Vagina (tissue), 2 donors: ENCODE measurements around the gene SDE2. TPM values are rescaled to one million over a fixed set of nuclear protein-coding genes. Genes with fewer than 3 reads are reported as not detected.
"Not testable (repeated sequence)": the region's sequence is repeated elsewhere in the genome, so short reads cannot be mapped to it uniquely, and the experiment has no call there.

Source experiments
- DNase-seq, 2 donors: peaks; one replicate each; pipeline ENCODE4 v3.0.0-alpha.2; 2017; ENCODE audit errors: extremely low spot score in 2 of 2
- H3K27ac ChIP-seq: fragments of 200-600 bp; sonication (generic); one replicate; pipeline ENCODE4 v1.5.1; 2019
- H3K27me3 ChIP-seq: fragments of 200-600 bp; sonication (generic); one replicate; pipeline ENCODE4 v1.5.1; 2019
- H3K36me3 ChIP-seq, 2 donors: fragments of 200-600 bp; sonication (generic); one replicate each; pipeline ENCODE4 v1.5.1; 2017 to 2019
- H3K4me1 ChIP-seq: fragments of 200-600 bp; sonication (generic); one replicate; pipeline ENCODE4 v1.5.1; 2019
- H3K4me3 ChIP-seq, 2 donors: fragments of 200-600 bp; sonication (generic); 1 replicate in 1 of 2; 2 replicates in 1 of 2; pipeline ENCODE4 v1.5.1; 2016 to 2019
- H3K9me3 ChIP-seq: fragments of 200-600 bp; sonication (generic); one replicate; pipeline ENCODE4 v1.5.1; 2019
- POLR2A ChIP-seq, 2 donors: fragments of 450-650 bp; IDR thresholded peaks; one replicate each; pipeline ENCODE4 v1.6.1; 2017; ENCODE audit warnings: antibody characterized with exemption in 2 of 2, mild to moderate bottlenecking in 2 of 2, moderate library complexity in 2 of 2
- POLR2AphosphoS5 ChIP-seq, 2 donors: sonication (generic); formaldehyde crosslinking; IDR thresholded peaks; one replicate each; pipeline ENCODE4 v1.9.0; 2017; ENCODE audit warnings: antibody characterized with exemption in 2 of 2, mild to moderate bottlenecking in 2 of 2, low read depth in 1 of 2; ENCODE audit not compliant: insufficient read depth in 1 of 2
- intact Hi-C: fragments of 100-400 bp; cut with DNase I; formaldehyde crosslinking; loops from one replicate; pipeline ENCODE4 v1.15.1; 2023
- small RNA-seq: library from RNA; depleted of rRNA; stranded (forward); fragments of <200 nt; gene quantifications from one replicate; pipeline ENCODE3, GENCODE V24; 2016
- total RNA-seq: library from RNA; depleted of rRNA; stranded (reverse); fragments of >200 nt; gene quantifications from one replicate; pipeline ENCODE4 v1.2.3, GENCODE V29; 2016
- TF ChIP-seq, protein P1 (sequence below), 3 experiments: fragments of 450-650 bp in 2 of 3; fragments of 200-600 bp in 1 of 3; sonication (generic) in 1 of 3; IDR thresholded peaks; one replicate each; pipeline ENCODE4 v1.5.1; 2017 to 2019; ENCODE audit warnings: antibody characterized with exemption in 3 of 3, mild to moderate bottlenecking in 2 of 3, moderate library complexity in 2 of 3

The SDE2 gene
- total RNA-seq, 1 donor from 2014 or later = 14.7 TPM

DNA sequence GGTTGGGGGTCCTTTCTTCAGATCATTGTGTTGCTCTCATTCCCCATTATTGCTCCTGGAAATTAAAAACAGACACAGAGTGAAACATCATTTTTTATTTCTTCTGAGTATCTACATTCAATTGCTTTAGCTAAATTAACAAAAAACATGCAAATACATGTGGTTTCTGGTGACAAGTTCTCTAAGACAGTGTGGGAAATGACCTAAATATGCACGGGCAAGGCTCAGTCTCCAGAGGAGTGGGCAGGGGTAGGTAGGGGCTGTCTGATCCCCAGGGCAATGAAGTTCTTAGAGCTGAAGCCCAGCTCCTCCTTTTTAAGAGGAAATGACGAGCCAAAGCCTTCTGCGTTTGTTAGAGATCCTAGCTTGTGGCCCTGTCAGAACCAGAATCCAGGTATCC, 62.6 kb downstream of the SDE2 start:
- no peaks in the 10 kb centered on the region for H3K36me3 ChIP-seq
- no peaks in the 10 kb centered on the region for H3K9me3 ChIP-seq
- no peak for DNase-seq
- H3K4me3 ChIP-seq = no peak overlapping the region
- H3K27ac ChIP-seq = no peak overlapping the region
- TF ChIP-seq POLR2AphosphoS5 (IDR thresholded peaks at IDR 0.05; ENCODE audit: insufficient read depth in 1 of 2, low read depth in 1 of 2) (no peak), POLR2A (IDR thresholded peaks at IDR 0.05) (no peak)
- TF ChIP-seq, protein P1, sequence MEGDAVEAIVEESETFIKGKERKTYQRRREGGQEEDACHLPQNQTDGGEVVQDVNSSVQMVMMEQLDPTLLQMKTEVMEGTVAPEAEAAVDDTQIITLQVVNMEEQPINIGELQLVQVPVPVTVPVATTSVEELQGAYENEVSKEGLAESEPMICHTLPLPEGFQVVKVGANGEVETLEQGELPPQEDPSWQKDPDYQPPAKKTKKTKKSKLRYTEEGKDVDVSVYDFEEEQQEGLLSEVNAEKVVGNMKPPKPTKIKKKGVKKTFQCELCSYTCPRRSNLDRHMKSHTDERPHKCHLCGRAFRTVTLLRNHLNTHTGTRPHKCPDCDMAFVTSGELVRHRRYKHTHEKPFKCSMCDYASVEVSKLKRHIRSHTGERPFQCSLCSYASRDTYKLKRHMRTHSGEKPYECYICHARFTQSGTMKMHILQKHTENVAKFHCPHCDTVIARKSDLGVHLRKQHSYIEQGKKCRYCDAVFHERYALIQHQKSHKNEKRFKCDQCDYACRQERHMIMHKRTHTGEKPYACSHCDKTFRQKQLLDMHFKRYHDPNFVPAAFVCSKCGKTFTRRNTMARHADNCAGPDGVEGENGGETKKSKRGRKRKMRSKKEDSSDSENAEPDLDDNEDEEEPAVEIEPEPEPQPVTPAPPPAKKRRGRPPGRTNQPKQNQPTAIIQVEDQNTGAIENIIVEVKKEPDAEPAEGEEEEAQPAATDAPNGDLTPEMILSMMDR (IDR thresholded peaks at IDR 0.05) = no peak
- H3K27me3 ChIP-seq = no peaks in the 10 kb centered on the region
- H3K4me1 ChIP-seq = peaks cover 12% of the 10 kb centered on the region
- intact Hi-C loops = no loop called here

GRCh38 chr1:225936086-225936485, 63.1 kb downstream of the SDE2 start:
- H3K4me1 ChIP-seq, H3K4me3 ChIP-seq, H3K27ac ChIP-seq, H3K36me3 ChIP-seq, H3K27me3 ChIP-seq, intact Hi-C loops, H3K9me3 ChIP-seq, DNase-seq: not testable (repeated sequence)

- Histone ChIP-seq H3K4me1 (no peaks in the 10 kb centered on the region), H3K36me3 (no peaks in the 10 kb centered on the region), H3K4me3 (no peak overlapping the region), H3K9me3 (no peaks in the 10 kb centered on the region), H3K27ac (no peak overlapping the region), H3K27me3 (no peaks in the 10 kb centered on the region)
- DNase-seq = no peak
- TF ChIP-seq POLR2A (IDR thresholded peaks at IDR 0.05) = no peak
- TF ChIP-seq, protein P1 (IDR thresholded peaks at IDR 0.05) = no peak
- no peak for TF ChIP-seq POLR2AphosphoS5 (IDR thresholded peaks at IDR 0.05; ENCODE audit: insufficient read depth in 1 of 2, low read depth in 1 of 2)
- intact Hi-C loops = no loop called here
Observed at GRCh38 chr1:225934711-225935110, 64.4 kb downstream of the SDE2 start.

DNA sequence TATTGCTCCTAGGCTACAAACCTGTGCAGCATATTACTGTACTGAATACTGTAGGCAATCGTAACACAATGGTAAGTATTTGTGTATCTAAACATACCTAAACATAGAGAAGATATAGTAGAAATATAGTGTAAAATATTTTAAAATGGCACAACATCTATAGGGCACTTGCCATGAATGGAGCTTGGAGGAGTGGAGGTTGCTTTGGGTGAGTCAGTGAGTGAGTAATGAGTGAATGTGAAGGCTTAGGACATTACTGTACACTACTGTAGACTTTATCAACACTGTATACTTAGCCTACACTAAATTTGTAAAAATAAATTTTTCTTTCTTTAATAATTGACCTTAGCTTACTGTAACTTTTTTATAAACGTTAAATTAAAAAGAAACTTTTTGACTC, 66.1 kb downstream of the SDE2 start:
- intact Hi-C loops = no loop called here
- DNase-seq = no peak
- Histone ChIP-seq H3K36me3 (no peaks in the 10 kb centered on the region), H3K9me3 (no peaks in the 10 kb centered on the region), H3K4me1 (no peaks in the 10 kb centered on the region), H3K27me3 (no peaks in the 10 kb centered on the region), H3K4me3 (no peak overlapping the region), H3K27ac (no peak overlapping the region)
- TF ChIP-seq, protein P1 (IDR thresholded peaks at IDR 0.05) = no peak
- TF ChIP-seq POLR2AphosphoS5 (IDR thresholded peaks at IDR 0.05; ENCODE audit: insufficient read depth in 1 of 2, low read depth in 1 of 2) = no peak

Small RNAs within 50 kb of the gene (small RNA-seq; reads per million reads assigned to genes)
- gene AL117348.1 (not detected), gene NDUFA3P3 (not detected)

Other genes starting within 250 kb of the SDE2 start
- 120 TPM for gene SRP9, start 221.5 kb downstream of the SDE2 start, total RNA-seq
- 142 TPM for gene EPHX1, start 189.2 kb downstream of the SDE2 start, total RNA-seq
- gene TMEM63A, start 117.0 kb downstream of the SDE2 start, total RNA-seq = 38.1 TPM
- gene LEFTY1, start 110.2 kb downstream of the SDE2 start, total RNA-seq = not detected
- gene PYCR2, start 75.1 kb downstream of the SDE2 start, total RNA-seq = 47.4 TPM
- gene LEFTY2, start 58.1 kb downstream of the SDE2 start, total RNA-seq = 2.7 TPM
- gene H3-3A, start 63.4 kb upstream of the SDE2 start, total RNA-seq = 263 TPM
- 38.1 TPM for gene ACBD3, start 187.4 kb upstream of the SDE2 start, total RNA-seq
- gene MIXL1, start 224.3 kb upstream of the SDE2 start, total RNA-seq = not detected